Measurements from ENCODE around the gene MCAT.

DNA sequence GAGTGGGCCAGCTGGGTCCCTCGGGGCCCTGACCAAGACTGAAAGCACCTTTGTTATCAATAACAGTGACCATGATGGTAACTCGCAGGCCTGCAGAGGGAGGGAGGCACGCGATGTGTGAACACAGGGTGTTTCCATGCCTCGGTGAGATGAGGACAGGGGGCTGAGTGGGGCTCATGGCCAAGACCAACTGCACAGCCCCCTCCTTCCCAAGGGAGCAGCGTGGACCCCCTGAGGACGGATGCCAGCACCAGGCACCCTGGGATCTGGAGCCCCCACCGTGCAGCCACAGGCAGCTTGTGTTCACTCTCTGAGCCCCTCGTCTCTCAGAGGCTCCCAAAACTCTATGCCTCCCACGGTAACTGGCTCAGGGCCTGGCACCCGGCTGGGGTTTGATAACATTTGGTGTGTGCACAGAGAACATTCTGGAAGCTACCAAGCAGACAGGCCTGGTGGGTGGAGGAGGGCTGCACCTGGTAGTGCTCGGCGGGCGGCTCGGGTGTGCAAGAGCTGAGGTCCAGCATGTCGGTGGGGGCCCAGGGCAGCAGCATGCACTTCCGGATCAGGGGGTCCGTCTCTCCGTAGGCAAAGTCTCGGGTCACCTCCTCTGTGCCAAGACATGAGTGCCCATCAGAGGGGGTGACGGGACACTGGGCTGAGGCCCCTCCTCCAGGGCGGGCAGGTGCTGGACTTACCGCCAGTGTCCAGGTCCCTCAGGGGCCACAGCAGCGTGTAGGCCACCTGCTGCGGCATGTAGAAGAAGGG lies 36.1 kb upstream of the MCAT start:
- TF ChIP-seq CTCF (optimal IDR thresholded peaks at IDR 0.05 in 1 of 3, IDR thresholded peaks at IDR 0.05 in 1 of 3, conservative IDR thresholded peaks at IDR 0.05 in 1 of 3; ENCODE audit: extremely low read depth in 1 of 3, insufficient read depth in 2 of 3, low read length in 3 of 3) (no peak), EZH2 (IDR thresholded peaks at IDR 0.05; ENCODE audit: low read length) (no peak)
